ENCODE data around the gene CR1L. TPM values are rescaled to one million over a fixed set of nuclear protein-coding genes. Genes with fewer than 3 reads are reported as not detected.
"Not testable (repeated sequence)": the region's sequence is repeated elsewhere in the genome, so short reads cannot be mapped to it uniquely, and the experiment has no call there.

The CR1L gene
- total RNA-seq, 1 donor from 2014 or later: not detected

DNA sequence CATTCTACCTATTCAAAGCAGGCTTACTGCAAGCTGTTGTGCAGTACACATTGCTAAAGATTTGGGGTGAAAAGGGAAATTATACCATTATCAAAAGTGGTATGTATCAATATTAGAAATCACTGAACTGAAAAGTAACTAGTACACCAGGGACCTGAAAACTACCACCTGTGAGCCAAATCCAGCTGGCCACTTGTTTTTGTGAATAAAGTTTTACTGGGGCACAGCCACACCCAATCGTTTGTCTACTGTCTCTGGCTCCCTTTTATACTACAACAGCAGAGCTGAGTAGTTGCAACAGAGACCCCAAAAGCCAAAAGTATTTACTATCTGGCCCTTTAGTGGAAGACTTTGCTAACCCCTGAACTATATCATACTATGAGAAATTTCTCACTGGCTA is 13.8 kb upstream of the CR1L start:
- TF ChIP-seq, protein P1, sequence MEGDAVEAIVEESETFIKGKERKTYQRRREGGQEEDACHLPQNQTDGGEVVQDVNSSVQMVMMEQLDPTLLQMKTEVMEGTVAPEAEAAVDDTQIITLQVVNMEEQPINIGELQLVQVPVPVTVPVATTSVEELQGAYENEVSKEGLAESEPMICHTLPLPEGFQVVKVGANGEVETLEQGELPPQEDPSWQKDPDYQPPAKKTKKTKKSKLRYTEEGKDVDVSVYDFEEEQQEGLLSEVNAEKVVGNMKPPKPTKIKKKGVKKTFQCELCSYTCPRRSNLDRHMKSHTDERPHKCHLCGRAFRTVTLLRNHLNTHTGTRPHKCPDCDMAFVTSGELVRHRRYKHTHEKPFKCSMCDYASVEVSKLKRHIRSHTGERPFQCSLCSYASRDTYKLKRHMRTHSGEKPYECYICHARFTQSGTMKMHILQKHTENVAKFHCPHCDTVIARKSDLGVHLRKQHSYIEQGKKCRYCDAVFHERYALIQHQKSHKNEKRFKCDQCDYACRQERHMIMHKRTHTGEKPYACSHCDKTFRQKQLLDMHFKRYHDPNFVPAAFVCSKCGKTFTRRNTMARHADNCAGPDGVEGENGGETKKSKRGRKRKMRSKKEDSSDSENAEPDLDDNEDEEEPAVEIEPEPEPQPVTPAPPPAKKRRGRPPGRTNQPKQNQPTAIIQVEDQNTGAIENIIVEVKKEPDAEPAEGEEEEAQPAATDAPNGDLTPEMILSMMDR (conservative IDR thresholded peaks at IDR 0.05): no peak
- no peak for DNase-seq (ENCODE audit: extremely low spot score, unreplicated experiment)
- Mint-ChIP-seq H3K36me3 (no peaks in the 10 kb centered on the region), H3K9me3 (peaks cover 3% of the 10 kb centered on the region), H3K4me1 (ENCODE audit: unreplicated experiment) (peaks cover 12% of the 10 kb centered on the region), H3K4me3 (no peak overlapping the region), H3K27ac (no peak overlapping the region), H3K27me3 (peaks cover 4% of the 10 kb centered on the region)

DNA sequence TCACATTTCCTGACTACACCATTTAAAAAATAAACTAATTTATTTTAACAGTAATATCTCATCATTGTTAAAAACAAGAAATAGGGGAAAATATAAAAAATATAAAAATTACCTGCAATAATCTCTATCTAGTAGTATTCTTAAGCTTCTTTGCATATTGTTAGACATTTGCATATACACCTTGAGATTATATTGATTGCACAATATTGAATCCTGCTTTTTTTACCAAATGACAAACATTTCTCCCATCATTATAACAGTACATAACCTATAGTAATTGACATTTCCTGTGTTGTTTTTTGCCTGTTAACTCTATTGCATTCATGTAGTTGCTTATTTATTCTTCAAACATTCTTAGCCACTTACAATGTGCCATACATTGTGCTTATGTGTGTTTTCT is 11.7 kb upstream of the CR1L start:
- H3K9me3 Mint-ChIP-seq: no peaks in the 10 kb centered on the region
- no peaks in the 10 kb centered on the region for H3K36me3 Mint-ChIP-seq
- H3K27me3 Mint-ChIP-seq: peaks cover 7% of the 10 kb centered on the region
- no peak overlapping the region for H3K4me3 Mint-ChIP-seq
- no peak for DNase-seq (ENCODE audit: extremely low spot score, unreplicated experiment)
- peaks cover 12% of the 10 kb centered on the region for H3K4me1 Mint-ChIP-seq (ENCODE audit: unreplicated experiment)
- no peak overlapping the region for H3K27ac Mint-ChIP-seq
- TF ChIP-seq, protein P1 (conservative IDR thresholded peaks at IDR 0.05): no peak

DNA sequence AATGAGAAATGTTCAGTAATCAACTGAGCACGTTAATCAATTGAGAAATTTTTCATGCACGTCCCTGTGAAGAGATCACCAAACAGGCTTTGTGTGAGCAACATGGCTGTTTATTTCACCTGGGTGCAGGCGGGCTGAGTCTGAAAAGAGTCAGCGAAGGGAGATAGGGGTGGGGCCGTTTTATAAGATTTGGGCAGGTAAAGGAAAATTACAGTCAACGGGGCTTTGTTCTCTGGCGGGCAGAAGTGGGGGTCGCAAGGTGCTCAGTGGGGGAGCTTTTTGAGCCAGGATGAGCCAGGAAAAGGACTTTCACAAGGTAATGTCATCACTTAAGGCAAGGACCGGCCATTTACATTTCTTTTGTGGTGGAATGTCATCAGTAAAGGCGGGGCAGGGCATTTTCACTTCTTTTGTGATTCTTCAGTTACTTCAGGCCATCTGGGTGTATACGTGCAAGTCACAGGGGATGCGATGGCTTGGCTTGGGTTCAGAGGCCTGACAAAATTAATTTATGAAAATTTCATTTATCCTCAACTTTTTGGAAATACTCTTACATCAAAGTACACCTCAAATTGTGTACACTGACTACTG is 11.1 kb upstream of the CR1L start:
- not testable (repeated sequence) for H3K4me3 Mint-ChIP-seq, H3K27ac Mint-ChIP-seq

DNA sequence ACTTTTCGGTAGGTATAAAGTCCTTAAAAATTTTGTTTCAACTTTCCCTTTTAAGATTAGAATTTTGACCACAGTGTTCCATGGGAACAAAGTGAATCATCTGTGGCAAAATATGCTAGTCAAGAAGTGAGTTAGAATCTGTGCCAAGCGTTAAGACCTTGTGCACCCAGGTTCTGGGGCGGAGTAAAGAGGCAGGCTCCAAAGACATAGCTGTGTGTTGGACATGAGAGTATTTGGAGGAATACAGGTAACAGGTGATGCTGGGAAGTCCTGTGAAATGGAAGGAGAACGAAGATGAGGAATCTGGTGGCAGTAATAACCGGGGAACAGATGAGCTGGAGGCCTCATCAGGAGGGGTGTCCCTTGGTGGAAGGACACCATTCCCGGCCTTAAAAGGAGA is 10.6 kb upstream of the CR1L start:
- not testable (repeated sequence) for H3K27ac Mint-ChIP-seq; H3K4me3 Mint-ChIP-seq; H3K36me3 Mint-ChIP-seq; DNase-seq (ENCODE audit: extremely low spot score, unreplicated experiment); H3K9me3 Mint-ChIP-seq
- H3K4me1 Mint-ChIP-seq (ENCODE audit: unreplicated experiment): peaks cover 12% of the 10 kb centered on the region
- peaks cover 15% of the 10 kb centered on the region for H3K27me3 Mint-ChIP-seq

More for the DNA sequence above, 11.1 kb upstream of the CR1L start:
- DNase-seq (ENCODE audit: extremely low spot score, unreplicated experiment); H3K9me3 Mint-ChIP-seq; H3K36me3 Mint-ChIP-seq: not testable (repeated sequence)
- peaks cover 12% of the 10 kb centered on the region for H3K4me1 Mint-ChIP-seq (ENCODE audit: unreplicated experiment)
- H3K27me3 Mint-ChIP-seq: peaks cover 12% of the 10 kb centered on the region

DNA sequence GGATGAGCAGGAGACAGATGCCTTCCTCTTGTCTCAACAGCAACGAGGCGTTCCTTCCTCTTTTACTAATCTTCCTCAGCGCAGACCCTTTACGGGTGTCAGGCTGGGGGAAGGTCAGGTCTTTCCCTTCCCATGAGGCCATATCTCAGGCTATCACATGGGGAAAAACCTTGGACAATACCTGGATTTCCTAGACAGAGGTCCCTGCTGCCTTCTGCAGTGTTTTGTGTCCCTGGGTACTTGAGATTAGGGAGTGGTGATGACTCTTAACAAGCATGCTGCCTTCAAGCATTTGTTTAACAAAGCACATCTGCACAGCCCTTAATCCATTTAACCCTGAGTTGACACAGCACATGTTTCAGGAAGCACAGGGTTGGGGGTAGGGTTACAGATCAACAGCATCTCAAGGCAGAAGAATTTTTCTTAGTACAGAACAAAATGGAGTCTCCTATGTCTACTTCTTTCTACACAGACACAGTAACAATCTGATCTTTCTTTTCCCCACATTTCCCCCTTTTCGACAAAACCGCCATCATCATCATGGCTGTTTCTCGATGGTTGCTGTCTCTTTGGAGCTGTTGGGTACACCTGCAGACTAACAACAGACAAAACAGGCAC is 9.3 kb upstream of the CR1L start:
- H3K4me1 Mint-ChIP-seq (ENCODE audit: unreplicated experiment): peaks cover 12% of the 10 kb centered on the region
- not testable (repeated sequence) for H3K27ac Mint-ChIP-seq

DNA sequence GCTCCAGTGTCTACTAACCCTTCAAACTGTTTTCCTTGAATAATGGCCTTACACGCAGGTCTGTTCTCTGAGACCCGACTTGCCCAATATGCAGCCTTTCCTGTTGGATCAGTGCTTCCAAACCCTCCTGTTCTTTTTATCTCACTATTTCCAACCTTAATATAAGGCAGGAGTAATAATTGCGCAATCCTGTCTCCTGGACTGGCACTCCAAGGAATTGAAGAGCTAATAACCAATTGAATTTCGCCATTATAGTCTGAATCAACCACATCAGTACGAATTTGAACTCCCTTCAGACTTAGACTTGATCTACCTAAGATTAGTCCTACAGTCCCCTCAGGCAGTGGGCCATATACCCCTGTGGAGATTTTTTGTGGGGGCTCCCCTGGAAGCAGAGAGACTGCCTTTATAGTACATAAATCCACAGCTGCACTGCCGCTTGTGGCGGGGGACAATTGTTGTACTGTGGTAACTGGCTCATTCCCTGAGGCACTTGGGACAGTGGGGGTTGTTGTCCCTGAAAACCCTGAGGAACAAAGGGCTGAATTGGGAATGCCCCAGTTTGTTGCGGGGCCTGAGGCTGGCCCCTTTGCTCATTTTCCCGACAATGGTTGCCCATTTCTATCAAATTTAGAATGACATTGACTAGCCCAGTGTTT is 6.3 kb upstream of the CR1L start:
- H3K9me3 Mint-ChIP-seq; H3K36me3 Mint-ChIP-seq; DNase-seq (ENCODE audit: extremely low spot score, unreplicated experiment); H3K27ac Mint-ChIP-seq; H3K4me3 Mint-ChIP-seq: not testable (repeated sequence)
- H3K4me1 Mint-ChIP-seq (ENCODE audit: unreplicated experiment): peaks cover 12% of the 10 kb centered on the region
- H3K27me3 Mint-ChIP-seq: peaks cover 17% of the 10 kb centered on the region

More for the DNA sequence above, 9.3 kb upstream of the CR1L start:
- not testable (repeated sequence) for H3K9me3 Mint-ChIP-seq; DNase-seq (ENCODE audit: extremely low spot score, unreplicated experiment); H3K36me3 Mint-ChIP-seq; H3K4me3 Mint-ChIP-seq
- H3K27me3 Mint-ChIP-seq: peaks cover 20% of the 10 kb centered on the region

DNA sequence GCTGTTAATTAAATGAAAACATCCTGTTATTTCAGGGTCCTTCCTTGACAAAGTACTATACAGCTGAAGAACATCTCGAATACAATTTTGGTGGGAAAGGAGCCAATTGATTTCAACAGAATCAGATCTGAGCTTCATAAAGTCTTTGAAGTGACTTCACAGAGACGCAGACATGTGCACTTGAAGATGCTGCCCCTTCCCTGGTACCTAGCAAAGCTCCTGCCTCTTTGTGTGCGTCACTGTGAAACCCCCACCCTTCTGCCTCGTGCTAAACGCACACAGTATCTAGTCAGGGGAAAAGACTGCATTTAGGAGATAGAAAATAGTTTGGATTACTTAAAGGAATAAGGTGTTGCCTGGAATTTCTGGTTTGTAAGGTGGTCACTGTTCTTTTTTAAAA is 5.6 kb upstream of the CR1L start:
- not testable (repeated sequence) for H3K36me3 Mint-ChIP-seq; H3K9me3 Mint-ChIP-seq; H3K4me3 Mint-ChIP-seq; H3K4me1 Mint-ChIP-seq (ENCODE audit: unreplicated experiment); H3K27ac Mint-ChIP-seq; DNase-seq (ENCODE audit: extremely low spot score, unreplicated experiment)
- H3K27me3 Mint-ChIP-seq: peaks cover 16% of the 10 kb centered on the region

DNA sequence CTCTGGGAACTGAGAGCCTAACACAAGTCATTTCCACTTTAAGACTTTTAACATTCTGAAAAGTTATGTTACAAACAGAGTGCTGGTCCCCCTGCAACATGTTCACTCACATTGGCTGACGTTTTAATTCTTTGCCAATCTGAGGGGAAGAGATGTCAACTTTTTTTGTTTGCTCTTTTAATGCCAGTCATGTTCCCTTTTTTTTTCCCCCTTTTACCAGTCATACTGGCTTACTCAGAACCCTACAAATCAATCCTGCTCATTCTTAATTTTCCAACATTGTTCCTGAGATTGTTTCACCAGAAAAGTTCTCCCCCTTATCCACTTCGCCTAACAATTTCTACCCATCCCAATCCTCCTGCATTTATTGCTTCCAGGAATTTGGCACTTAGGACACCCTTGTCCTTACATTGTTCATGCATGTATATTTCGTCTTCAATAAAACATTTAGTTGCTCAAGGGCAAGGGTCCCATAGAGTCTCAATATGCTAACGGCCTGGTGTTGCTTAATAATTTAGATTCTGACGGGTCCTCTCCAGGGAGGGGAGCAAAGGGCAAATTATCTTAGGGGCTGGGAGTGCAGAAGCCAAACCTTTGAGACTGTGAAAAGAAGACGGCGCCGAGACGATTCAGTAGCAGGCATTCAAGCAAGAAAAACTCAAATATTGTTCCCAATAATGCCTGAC is 624 bp upstream of the CR1L start:
- H3K27ac Mint-ChIP-seq: no peak overlapping the region
- TF ChIP-seq, protein P1 (conservative IDR thresholded peaks at IDR 0.05): no peak
- H3K4me1 Mint-ChIP-seq (ENCODE audit: unreplicated experiment): no peaks in the 10 kb centered on the region
- H3K36me3 Mint-ChIP-seq: no peaks in the 10 kb centered on the region
- peaks cover 10% of the 10 kb centered on the region for H3K27me3 Mint-ChIP-seq
- H3K9me3 Mint-ChIP-seq: no peaks in the 10 kb centered on the region
- H3K4me3 Mint-ChIP-seq: no peak overlapping the region
- no peak for DNase-seq (ENCODE audit: extremely low spot score, unreplicated experiment)

Data from type B pancreatic cell (in vitro differentiated cells).